ENCODE data around the gene SELENOO.

GRCh38 chr22:50215297-50216054 lies 14.7 kb downstream of the SELENOO start:
- TF ChIP-seq CTCF (IDR thresholded peaks at IDR 0.05) = no peak
- no peak for TF ChIP-seq TCF7L2 (IDR thresholded peaks at IDR 0.05; ENCODE audit: low read depth, low read length)
- TF ChIP-seq POLR2AphosphoS5 (IDR thresholded peaks at IDR 0.05; ENCODE audit: low read depth, low read length) = no peak
- TF ChIP-seq REST (IDR thresholded peaks at IDR 0.05; ENCODE audit: insufficient read depth in 1 of 2, low read depth in 2 of 2, low read length in 1 of 2) = no peak
